HG03066 (cell line): ENCODE results near the gene GEMIN4.
A peak's percentile ranks its signal among the peaks of the same experiment; 100 is the strongest.
"Not testable (repeated sequence)": the region's sequence is repeated elsewhere in the genome, so short reads cannot be mapped to it uniquely, and the experiment has no call there.

Experiments used
- ATAC-seq: cut with Tn5 transposase; IDR thresholded peaks from one replicate; pipeline ENCODE4 v1.9.1; 2021; ENCODE audit warnings: low read depth; ENCODE audit not compliant: unreplicated experiment

The GEMIN4 gene

DNA sequence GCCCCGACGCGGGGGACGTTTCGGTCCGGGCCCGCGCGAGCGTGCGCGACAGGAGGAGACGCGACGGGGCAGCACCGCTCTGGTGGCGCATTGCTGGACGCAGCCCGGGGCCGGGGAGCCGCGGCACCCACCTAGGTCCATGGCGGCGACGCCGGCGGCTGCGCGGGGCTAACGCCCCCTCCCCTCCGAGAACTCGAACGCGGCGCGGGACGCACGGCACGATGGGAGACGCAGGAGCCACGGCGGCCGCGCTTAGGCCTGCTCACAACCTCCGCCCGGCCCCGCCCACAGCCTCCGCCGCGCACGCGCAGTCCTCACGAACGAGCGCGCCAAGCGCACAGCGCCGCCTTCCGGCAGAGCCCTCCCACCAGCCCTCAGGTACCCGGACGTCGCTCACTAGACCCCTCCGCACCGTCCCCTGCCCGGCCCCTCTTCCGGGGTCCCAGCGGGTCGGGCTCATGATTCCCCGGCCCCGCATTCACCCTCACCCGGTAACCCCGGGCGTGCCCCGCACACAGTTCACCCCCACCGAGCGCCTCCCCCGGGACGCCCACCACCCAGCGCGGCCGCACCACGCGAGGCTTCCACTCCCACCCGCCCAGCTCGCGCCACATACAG is at the start of gene GEMIN4:
Gene GEMIN4 (minus strand): TSS at position 263 of the 618 bp plus-strand sequence. CDS start 122 bp downstream, at position 141.
- peak; percentile 75 for ATAC-seq

DNA sequence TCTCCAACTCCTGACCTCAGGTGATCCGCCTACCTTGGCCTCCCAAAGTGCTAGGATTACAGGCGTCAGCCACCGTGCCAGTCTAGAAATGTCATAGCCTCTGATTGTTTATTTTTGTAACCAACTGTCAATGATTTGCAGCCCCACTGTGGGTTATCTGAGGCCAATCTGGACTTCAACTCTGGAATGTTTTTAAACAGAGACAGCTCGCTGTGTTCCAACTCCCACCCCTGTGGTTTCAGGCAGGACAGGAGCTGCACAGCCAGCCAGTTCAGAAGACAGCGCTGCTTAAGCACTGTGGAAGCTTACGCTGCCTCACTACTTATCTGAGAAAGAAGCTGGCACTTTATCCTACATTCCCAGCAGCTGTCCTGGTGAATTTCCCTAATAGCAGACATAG is 49.6 kb upstream of the GEMIN4 start:
- no peak for ATAC-seq

DNA sequence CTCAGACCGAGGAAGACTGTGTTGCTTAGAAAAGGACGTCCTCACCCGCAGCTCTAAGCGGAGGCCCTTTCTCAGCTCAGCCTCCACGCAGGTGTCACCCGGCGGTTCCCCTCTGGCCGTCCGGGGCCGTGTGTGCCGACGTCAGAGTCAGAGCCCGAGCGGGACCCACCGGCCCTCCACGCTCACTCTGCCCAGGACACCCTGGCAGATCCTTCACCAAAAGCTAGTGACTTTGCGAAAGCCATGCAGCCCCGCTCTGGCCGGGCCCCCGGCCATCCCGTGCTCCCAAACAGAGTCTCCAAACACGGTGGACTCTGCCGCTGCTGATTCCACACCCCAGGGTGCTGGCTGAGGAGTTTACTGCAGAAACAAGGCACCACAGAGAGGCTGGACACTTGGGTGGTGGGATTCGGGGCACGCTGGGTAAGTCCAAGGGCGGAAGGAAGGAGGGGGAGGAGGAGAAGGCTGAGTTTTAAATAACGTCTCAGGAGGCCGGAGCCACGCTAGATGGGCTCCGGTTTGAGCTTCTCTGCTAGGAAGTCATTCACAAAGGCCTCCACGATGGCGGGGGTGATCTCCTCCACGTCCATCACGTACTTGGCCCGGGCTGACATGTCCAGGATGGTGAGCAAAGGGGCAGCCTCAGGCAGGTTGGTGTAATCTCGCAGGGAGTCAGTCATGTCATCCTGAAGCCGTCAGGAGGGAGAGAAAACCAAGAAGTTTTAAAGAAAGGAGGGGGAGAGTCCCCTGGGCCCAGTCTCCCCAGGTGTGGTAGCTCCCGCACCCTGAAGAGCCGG is 48.6 kb upstream of the GEMIN4 start:
- no peak for ATAC-seq

DNA sequence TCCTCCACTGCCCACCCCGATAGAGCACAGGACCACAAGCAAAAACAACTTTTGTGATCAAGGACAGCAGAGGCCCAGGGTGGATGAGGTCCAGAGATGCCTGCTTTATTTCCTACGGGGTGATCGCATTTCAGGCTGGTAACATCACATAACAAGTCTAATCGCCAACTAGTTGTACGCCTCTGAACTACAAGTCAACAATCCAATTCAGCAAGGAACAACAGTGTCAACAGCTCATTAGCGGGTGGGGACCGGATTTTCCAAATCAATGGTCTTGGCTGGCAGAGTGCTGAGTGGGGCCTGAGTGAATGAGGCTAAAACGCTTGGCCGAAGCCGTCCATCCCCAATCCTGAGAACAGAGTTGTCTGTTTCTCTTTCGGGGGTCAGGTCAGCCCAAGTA is 47.2 kb upstream of the GEMIN4 start:
- ATAC-seq, result no peak

DNA sequence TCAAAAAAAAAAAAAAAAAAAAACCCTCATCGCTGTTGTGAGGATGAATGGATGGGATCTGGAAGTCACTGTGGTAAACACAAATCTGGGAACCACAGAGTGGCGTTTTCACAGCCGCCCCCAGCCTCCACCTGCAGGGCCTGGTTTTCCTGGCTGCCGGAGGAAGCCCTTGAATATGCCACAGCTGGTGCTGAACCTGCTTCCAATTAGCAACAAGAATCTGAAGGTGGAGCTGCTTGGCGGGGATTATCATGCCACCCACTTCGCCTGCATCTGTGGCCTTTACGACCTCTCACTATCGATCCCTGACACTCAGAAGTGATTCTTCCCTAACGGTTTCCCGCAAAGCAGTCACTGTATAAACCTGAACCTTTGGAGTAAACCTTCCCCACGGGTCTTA is 46.2 kb upstream of the GEMIN4 start:
- ATAC-seq, result no peak

DNA sequence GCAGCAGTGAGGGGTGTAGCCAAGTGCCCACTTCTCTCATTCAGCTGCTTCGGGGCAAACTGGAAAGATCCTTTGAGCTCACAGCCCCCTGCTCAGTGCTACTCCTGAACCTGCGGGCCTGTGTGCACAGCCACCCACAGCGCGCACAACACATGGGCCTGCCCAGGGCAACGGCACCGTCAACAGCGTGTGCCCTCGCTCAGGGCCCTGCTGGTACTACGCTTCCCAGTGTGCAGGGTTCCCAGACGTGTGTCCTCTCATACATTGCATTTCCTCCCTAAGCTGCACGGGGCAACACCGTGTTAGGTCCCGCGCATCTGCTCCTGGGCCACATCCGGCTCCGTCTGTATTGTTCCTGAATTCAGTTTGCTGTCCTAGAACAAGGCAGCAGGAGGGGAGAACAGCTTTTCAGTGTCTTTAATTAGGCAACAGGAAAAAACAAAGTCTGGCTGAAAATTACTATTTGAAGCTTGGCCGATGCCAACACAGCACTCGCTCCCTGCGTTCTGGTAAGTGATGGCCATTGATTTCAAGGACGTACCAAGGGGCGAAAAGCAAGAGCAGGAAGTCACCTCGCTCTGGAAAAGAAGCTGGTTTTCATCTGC is 45.3 kb upstream of the GEMIN4 start:
- ATAC-seq, result no peak

DNA sequence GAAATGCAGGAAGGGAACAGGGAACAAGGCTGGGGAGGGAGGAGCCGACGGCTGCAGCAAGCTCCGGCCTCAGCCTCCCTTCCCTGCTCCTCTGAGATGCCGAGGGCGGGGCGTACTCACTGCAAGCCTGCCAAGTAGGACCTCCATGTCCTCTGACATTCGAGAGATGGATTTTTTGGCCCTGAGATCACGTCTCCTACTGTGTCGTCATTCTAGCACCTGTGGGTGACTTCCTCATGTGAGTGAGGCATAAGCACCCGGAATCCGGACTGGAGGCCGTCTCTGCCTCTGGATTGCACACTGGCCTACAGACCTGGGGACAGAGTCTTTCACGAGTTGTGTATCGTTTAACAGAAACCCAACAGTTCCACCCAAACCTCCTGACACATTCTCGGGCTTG is 44.5 kb upstream of the GEMIN4 start:
- ATAC-seq, result no peak

DNA sequence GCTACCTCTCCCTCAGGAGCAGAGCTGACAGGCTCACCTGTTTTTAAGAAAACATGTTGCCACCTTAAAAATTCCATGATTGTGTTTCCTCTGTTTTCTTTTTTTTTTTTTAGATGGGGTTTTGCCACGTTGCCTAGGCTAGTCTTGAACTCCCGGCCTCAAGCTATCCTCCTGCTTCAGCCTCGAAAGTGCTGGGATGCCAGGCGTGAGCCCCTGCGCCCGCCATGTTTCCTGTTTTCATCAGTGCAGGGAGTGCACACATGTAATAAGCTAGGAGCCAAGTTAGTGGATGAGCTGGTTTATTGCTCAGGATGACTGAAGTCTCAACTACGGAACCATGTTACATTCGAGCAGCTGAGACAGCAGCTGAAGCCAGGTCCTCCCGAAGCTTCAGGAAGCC is 43.7 kb upstream of the GEMIN4 start:
- ATAC-seq, result no peak

DNA sequence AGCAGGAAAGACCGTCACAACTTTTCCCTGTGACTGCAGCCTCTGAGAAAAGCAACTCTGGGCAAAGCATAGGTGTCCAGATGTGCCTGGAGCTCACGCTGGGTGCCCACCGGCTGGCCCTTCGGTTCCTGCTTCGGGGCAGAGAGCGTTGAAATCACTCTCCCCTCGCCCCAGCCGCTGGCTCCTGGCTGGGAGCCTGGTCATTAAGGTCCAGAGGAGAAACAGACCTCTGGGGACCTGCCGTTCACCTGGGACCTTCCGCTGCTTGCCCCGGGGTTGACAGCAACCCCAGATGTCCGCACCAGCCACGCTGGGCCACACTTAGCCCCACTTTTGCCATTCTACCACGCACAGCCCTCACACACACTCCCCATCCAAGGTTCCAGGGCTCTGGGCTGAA is 43.2 kb upstream of the GEMIN4 start:
- no peak for ATAC-seq

DNA sequence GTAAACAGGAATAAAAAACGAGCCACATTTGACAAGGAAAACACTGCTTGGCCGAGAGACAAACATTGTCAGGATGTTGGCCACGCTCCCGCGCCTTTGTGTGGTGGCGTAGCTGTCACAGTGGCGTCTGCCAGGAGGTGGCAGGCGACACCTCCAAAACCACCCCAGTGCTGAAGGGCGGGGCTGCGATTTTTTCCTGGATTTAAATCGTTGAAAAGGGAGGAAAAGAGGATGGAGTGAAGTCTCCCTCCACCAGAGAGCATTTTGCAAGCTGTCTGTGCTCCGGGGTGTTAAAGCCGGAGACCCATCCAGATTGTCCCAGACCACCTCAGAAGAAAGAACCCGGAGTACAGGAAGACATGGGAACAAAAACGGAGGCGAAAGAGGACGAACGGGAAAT is 42.8 kb upstream of the GEMIN4 start:
- no peak for ATAC-seq

DNA sequence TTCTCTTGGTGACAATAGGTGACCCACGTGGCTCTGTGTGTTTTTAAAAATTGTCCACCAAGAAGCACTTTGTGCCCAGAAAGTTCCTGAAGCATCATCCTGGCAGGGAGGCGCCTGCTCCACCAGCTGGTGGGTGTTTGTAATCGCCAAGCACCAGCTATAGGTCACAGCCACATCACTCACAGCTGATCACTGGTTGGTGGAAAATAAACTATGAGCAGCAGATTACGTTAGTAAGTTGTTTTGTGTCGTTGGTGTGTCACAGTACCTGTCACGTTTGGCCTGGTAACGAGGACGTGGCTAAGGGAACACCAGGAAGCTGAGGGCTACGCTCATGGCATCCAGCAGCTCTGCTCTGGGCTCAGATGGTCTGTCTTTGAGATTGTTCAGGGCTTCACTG is 40.2 kb upstream of the GEMIN4 start:
- no peak for ATAC-seq

DNA sequence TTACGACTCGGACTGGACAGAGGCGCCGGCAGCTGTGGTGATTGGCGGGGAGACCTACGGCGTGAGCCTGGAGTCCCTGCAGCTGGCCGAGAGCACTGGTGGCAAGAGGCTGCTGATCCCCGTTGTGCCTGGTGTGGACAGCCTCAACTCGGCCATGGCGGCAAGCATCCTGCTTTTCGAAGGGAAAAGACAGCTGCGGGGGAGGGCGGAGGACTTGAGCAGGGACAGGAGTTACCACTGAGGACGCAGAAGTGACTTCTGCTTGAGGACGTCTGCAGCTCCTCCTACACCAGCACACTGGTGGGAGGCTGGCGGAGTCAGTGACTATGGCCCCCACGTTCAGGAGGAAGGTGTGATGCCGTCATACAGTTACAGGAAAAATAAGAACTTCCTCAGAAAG is 39.8 kb upstream of the GEMIN4 start:
- no peak for ATAC-seq

DNA sequence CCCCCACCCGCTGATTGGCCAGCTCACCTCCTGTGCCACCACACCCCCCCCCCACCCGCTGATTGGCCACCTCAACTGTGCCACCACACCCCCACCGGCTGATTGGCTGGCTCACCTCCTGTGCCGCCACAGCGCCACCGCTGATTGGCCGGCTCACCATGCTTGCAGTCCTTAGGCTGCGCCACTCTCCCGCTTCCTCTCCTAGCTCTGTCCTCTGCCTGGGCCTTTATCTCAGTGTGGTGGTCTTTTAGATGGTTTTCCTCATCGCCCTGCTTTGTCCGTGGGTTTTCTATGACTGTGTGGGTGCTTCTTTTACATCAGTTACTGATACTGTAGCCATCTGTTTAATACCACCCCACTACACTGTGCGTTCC is 38.8 kb upstream of the GEMIN4 start:
- not testable (repeated sequence) for ATAC-seq

DNA sequence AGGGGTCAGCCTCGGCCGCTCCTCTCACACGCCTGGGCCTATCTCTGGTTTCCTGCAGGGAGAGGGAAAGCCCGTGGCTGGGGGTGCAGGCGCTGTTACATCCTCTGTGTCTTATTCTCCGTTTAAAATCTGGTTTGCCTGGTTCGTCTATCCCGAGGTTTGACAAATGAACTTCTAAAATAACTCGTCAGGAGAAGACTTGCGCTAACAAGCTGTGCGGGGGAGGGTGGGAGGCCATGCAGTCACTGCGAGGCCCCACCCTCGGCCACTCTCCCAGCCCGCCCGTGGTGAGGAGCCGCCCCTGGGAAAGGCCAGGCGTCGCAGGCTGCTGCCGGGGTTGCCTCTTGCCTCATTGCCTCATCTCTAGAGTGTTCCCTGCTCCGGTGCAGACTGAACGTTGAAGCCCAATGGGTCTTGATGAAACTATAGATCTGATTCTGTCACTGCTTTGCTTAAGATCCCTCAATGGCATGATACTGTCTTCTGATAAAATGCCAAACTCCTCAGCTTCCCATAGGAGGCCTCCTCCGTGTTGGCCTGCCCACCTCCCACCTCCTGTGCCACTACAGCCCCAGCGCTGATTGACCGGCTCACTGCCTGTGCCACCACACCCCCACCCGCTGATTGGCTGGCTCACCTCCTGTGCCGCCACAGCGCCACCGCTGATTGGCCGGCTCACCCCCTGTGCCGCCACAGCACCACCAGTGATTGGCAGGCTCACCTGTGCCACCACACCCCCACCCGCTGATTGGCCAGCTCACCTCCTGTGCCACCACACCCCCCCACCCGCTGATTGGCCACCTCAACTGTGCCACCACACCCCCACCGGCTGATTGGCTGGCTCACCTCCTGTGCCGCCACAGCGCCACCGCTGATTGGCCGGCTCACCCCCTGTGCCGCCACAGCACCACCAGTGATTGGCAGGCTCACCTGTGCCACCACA is 38.1 kb upstream of the GEMIN4 start:
- not testable (repeated sequence) for ATAC-seq

DNA sequence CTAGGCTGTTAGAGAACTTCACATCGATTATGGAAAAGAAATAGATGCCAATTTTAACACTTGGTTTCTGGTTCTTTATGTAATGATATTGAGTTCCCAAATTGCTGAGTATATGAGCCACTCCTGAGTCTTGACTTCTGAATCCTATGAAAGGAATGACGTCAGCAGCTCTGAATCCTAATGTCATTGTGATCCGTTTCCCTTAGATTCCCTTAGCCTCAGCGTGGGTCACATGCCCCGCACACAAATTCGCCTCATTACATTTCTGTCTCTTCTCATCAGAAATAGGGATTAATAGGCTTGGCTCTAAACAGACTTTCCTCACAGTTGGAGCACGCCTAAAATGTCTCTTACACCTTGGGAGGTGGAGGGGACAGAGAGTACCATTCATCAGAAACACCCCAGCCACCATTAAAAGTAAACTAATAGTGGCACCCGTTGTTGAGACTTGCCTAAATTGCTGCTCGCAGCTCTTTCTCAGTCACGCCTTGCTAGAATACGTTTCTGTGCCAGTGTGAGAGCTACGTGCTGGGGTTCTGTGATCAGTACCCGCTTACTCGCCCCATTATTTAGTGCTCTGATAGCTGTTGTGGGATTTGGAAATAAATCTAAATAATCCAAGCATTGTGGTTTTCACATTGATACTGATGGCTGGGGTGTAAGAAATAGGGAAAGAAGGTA is 37.2 kb upstream of the GEMIN4 start:
- no peak for ATAC-seq

DNA sequence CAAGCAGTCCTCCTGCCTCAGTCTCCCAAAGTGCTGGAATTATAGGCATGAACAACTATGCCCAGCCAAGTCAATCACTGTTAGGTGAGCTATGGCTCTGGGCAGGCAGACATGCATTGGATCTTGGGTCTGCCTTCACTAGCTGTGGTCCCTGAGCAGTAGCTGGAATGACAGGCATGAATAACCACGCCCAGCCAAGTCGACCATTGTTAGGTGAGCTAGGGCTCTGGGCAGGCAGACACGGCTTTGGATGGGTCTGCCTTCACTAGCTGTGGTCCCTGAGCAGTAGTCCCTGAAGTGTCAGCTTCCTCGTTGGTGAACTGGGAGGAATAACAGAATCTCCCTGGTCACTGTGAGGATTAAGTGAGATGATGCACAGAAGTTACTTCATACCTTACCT is 36.5 kb upstream of the GEMIN4 start:
- ATAC-seq, result no peak

DNA sequence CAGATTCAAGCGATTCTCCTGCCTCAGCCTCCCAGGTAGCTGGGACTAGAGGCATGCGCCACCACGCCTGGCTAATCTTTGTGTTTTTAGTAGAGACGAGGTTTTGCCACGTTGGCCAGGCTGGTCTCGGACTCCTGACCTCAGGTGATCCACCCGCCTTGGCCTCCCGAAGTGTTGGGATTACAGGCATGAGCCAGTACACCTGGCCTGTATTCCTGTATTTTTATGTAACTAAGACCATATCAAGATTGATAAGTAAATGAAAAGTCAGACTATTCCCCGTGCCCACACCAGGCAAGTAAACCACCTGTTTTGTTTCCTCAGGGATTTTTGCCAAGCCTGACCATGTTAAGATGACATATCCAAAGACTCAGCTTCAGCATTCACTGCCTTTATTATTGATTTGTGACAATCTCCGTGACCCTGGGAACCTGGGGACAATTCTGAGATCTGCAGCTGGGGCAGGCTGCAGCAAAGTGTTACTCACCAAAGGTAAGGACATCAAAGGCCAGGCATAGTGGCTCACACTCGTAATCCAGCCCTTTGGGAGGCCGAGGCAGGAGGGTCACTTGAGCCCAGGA is 35.7 kb upstream of the GEMIN4 start:
- no peak for ATAC-seq

DNA sequence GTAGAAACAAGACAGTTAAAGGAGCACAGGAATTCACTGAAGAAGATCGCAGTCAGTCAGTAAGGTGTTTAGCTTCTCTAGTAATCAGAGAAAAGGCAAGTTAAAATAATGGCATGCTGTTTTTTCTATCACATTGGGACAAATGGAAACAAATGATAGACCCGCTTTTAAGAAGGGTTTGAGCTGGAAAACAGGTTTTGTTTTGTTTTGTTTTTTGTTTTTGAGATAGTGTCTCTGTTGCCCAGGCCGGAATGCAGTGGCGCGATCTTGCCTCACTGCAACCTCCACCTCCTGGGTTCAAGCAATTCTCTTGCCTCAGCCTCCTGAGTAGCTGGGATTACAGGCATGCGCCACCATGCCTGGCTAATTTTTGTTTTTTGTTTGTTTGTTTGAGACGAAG is 33.8 kb upstream of the GEMIN4 start:
- not testable (repeated sequence) for ATAC-seq

DNA sequence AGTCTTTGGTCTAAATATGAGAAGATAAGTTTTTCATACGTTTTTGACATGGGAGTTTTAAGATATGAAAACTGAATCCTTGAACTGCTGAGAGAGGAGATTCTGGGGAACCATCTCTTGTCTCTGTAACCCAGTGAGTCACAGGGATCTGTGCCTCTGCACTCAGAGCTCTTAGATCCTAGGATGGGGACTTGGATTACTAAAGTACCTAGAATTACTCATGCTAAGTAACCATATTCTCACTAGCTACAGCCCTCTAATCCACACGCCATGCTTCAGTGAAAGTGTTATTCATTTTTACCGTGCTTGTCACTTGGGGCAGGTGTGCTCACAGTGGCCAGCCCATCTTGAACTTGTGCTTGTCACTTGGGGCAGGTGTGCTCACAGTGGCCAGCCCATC is 32.1 kb upstream of the GEMIN4 start:
- no peak for ATAC-seq
